ENCODE measurements around the gene SMYD3.

- TF ChIP-seq POLR2A (IDR thresholded peaks at IDR 0.05) (no peak), CTCF (IDR thresholded peaks at IDR 0.05) (no peak)
Measured at GRCh38 chr1:245856944-245857531, 650.0 kb downstream of the SMYD3 start.
